Suppressor macrophage (primary cell): ENCODE results near the gene DISC1.
A peak's percentile ranks its signal among the peaks of the same experiment; 100 is the strongest.
"Not testable (repeated sequence)": the region's sequence is repeated elsewhere in the genome, so short reads cannot be mapped to it uniquely, and the experiment has no call there.

Source experiments
- DNase-seq, 4 experiments: peaks; one replicate each; pipeline ENCODE4 v3.0.0-alpha.2; 2020 to 2022

DISC1 gene

GRCh38 chr1:231935856-231936255 is 309.3 kb downstream of the DISC1 start:
- DNase-seq = no peak

- DNase-seq = no peak
Observed at GRCh38 chr1:231936983-231937775, 310.6 kb downstream of the DISC1 start.

GRCh38 chr1:231938211-231938610 is 311.6 kb downstream of the DISC1 start:
- no peak for DNase-seq

- DNase-seq = no peak
Observed at GRCh38 chr1:231938711-231939110, 312.1 kb downstream of the DISC1 start.

- DNase-seq = no peak
Observed at GRCh38 chr1:231939118-231939517, 312.5 kb downstream of the DISC1 start.

- no peak for DNase-seq
Observed at GRCh38 chr1:231940116-231940515, 313.5 kb downstream of the DISC1 start.

GRCh38 chr1:231940701-231941100 is 314.1 kb downstream of the DISC1 start:
- DNase-seq = no peak

GRCh38 chr1:231943084-231943483 is 316.5 kb downstream of the DISC1 start:
- no peak for DNase-seq

GRCh38 chr1:231948102-231948501 is 321.5 kb downstream of the DISC1 start:
- not testable (repeated sequence) for DNase-seq

GRCh38 chr1:231949277-231950091 is 322.9 kb downstream of the DISC1 start:
- DNase-seq = no peak

- no peak for DNase-seq
Observed at GRCh38 chr1:231950331-231951128, 323.9 kb downstream of the DISC1 start.

- DNase-seq = no peak
Observed at GRCh38 chr1:231951374-231951773, 324.8 kb downstream of the DISC1 start.

- DNase-seq = no peak
Observed at GRCh38 chr1:231952154-231952553, 325.6 kb downstream of the DISC1 start.

- DNase-seq = no peak
Observed at GRCh38 chr1:231953660-231954059, 327.1 kb downstream of the DISC1 start.

- no peak for DNase-seq
Observed at GRCh38 chr1:231954751-231955150, 328.2 kb downstream of the DISC1 start.

GRCh38 chr1:231957359-231957758 is 330.8 kb downstream of the DISC1 start:
- DNase-seq = no peak

- no peak for DNase-seq
Observed at GRCh38 chr1:231958448-231958847, 331.9 kb downstream of the DISC1 start.

- DNase-seq = no peak
Observed at GRCh38 chr1:231959225-231959884, 332.8 kb downstream of the DISC1 start.

GRCh38 chr1:231961801-231962200 is 335.2 kb downstream of the DISC1 start:
- not testable (repeated sequence) for DNase-seq

- no peak for DNase-seq
Observed at GRCh38 chr1:231962636-231963035, 336.0 kb downstream of the DISC1 start.

GRCh38 chr1:231964241-231964640 is 337.7 kb downstream of the DISC1 start:
- DNase-seq = no peak

GRCh38 chr1:231964961-231965360 is 338.4 kb downstream of the DISC1 start:
- peak; percentile 28 to 65 (median 45) for DNase-seq
